OCI-LY3 (cell line): ENCODE results near the gene PRDM16.

ENCODE experiments used
- EZH2phosphoT487 ChIP-seq: fragments of 200-600 bp; shearing (Covaris generic); IDR thresholded peaks from 2 replicates; pipeline ENCODE4 v1.6.1; 2018; ENCODE audit warnings: antibody characterized with exemption, mixed run types, low read depth
- TF ChIP-seq, protein P1 (sequence below): fragments of 200-600, 300-600 bp; sonication (generic); IDR thresholded peaks from 2 replicates; pipeline ENCODE4 v1.5.1; 2014; ENCODE audit warnings: antibody characterized with exemption, low read length, low read depth

DNA sequence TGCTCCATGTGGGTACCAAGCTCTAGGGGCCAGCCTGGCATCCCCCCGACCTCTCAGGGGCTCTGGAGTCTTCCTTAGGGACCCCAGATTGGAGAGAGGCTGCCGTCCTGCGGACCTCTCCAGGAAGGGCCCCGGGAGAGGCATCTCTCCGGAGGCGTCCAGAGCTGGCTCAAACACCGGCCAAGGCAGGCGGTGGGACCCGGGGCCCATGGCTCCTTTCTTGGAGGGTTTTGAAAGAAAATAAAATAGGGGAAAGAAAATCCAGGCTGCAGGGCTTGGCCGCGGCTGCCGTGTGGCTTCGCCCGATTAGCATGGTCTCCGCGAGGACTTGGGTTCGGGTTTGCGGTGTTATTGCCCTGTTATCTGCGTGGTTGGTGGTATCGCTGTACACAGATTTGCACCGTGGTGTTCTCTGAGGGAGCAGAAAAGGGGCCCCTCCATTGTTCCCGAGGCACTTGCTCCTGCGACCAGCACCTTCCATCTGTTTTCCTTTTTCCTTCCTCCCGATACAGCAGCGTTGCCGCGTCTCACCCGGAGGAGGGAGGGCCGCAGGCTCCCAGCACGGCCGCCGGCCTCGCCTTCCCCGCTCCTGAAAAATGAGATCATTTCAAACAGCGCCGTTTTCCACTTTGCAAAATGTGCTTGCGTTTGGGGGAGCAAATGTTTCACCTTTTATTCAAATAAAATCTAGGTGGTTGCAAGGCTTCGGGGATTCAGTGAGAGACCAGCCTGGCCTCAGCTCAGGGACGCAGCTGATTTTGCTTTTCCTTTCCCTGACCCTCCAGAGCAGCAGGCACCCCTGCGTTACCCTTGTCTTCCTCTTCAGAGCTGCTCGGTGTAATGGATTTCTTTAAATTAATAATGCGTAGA is 86.3 kb downstream of the PRDM16 start:
- TF ChIP-seq, protein P1, sequence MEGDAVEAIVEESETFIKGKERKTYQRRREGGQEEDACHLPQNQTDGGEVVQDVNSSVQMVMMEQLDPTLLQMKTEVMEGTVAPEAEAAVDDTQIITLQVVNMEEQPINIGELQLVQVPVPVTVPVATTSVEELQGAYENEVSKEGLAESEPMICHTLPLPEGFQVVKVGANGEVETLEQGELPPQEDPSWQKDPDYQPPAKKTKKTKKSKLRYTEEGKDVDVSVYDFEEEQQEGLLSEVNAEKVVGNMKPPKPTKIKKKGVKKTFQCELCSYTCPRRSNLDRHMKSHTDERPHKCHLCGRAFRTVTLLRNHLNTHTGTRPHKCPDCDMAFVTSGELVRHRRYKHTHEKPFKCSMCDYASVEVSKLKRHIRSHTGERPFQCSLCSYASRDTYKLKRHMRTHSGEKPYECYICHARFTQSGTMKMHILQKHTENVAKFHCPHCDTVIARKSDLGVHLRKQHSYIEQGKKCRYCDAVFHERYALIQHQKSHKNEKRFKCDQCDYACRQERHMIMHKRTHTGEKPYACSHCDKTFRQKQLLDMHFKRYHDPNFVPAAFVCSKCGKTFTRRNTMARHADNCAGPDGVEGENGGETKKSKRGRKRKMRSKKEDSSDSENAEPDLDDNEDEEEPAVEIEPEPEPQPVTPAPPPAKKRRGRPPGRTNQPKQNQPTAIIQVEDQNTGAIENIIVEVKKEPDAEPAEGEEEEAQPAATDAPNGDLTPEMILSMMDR: no peak
- TF ChIP-seq EZH2phosphoT487: no peak
